Measurements from ENCODE around the gene TBXAS1. TPM values are rescaled to one million over a fixed set of nuclear protein-coding genes. Genes with fewer than 3 reads are reported as not detected.
"Not testable (repeated sequence)": the region's sequence is repeated elsewhere in the genome, so short reads cannot be mapped to it uniquely, and the experiment has no call there.

Gene TBXAS1
- total and polyA plus RNA-seq, 5 experiments from 2014 or later: 0.41 to 2.7 (median 1.1) TPM

- Mint-ChIP-seq H3K27me3 (peaks cover 0 to 4% (median 0%) of the 10 kb centered on the region in 5 donors), H3K4me1 (peaks cover 2 to 23% (median 9%) of the 10 kb centered on the region in 4 donors), H3K27ac (no peak overlapping the region), H3K4me3 (no peak overlapping the region), H3K9me3 (no peaks in the 10 kb centered on the region), H3K36me3 (no peaks in the 10 kb centered on the region)
- DNase-seq: no peak
- no peak for ATAC-seq
- POLR2A ChIA-PET: no interaction called here
These were observed 84.7 kb downstream of the TBXAS1 start for GRCh38 chr7:139913845-139914135.

- H3K4me1 Mint-ChIP-seq: peaks cover 2 to 19% (median 9%) of the 10 kb centered on the region in 4 donors
- H3K4me3 Mint-ChIP-seq: no peak overlapping the region
- H3K27me3 Mint-ChIP-seq: peaks cover 0 to 4% (median 0%) of the 10 kb centered on the region in 5 donors
- POLR2A ChIA-PET: no interaction called here
- peak overlapping the region in 2 of 10 donors; percentile 75 to 77 for H3K27ac Mint-ChIP-seq
- ATAC-seq: no peak
- no peaks in the 10 kb centered on the region for H3K36me3 Mint-ChIP-seq
- no peaks in the 10 kb centered on the region for H3K9me3 Mint-ChIP-seq
- no peak for DNase-seq
These were observed 85.5 kb downstream of the TBXAS1 start for GRCh38 chr7:139914306-139915267.

DNA sequence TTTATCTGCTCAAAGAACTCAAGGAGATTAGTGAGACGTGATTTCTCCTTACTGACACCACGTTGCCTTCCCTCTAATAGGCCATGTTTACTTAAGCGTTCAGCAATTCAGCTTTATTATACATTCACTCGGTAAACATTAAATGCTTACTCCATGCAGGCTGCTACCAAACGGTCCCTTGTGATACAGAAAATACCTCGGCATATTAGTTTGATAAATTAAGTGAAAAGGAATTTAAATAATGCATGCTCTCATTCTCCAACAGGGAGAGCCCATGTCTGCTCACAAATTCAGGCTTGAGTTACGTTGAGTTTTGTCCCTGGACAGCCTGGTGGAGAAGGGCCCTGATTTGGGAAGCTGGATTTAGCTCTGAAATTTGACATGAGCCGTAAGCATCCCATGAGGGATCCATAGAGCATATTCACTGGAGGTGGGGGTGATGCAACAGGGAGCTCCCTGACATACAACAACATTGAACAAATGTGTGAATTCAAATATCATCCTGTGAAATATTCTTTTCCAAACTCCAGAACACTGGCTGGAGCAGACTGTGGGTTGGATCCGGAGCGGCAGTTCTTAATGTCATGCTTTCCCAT is 86.3 kb downstream of the TBXAS1 start:
- Mint-ChIP-seq H3K36me3 (no peaks in the 10 kb centered on the region), H3K9me3 (no peaks in the 10 kb centered on the region), H3K4me1 (peaks cover 4 to 20% (median 9%) of the 10 kb centered on the region in 4 donors), H3K27me3 (peaks cover 0 to 4% (median 0%) of the 10 kb centered on the region in 5 donors), H3K4me3 (no peak overlapping the region), H3K27ac (no peak overlapping the region)
- POLR2A ChIA-PET: no interaction called here
- ATAC-seq (no peak), DNase-seq (no peak)

GRCh38 chr7:139915864-139916716 is 87.0 kb downstream of the TBXAS1 start:
- peak in 2 of 10 donors; percentile 5 to 42 for DNase-seq
- Mint-ChIP-seq H3K4me3 (no peak overlapping the region), H3K36me3 (no peaks in the 10 kb centered on the region), H3K9me3 (no peaks in the 10 kb centered on the region), H3K4me1 (peaks cover 4 to 22% (median 9%) of the 10 kb centered on the region in 4 donors), H3K27ac (peak overlapping the region in 1 of 10 donors; percentile 39), H3K27me3 (peaks cover 0 to 4% (median 0%) of the 10 kb centered on the region in 5 donors)
- POLR2A ChIA-PET: no interaction called here
- peak; percentile 32 to 56 for ATAC-seq

DNA sequence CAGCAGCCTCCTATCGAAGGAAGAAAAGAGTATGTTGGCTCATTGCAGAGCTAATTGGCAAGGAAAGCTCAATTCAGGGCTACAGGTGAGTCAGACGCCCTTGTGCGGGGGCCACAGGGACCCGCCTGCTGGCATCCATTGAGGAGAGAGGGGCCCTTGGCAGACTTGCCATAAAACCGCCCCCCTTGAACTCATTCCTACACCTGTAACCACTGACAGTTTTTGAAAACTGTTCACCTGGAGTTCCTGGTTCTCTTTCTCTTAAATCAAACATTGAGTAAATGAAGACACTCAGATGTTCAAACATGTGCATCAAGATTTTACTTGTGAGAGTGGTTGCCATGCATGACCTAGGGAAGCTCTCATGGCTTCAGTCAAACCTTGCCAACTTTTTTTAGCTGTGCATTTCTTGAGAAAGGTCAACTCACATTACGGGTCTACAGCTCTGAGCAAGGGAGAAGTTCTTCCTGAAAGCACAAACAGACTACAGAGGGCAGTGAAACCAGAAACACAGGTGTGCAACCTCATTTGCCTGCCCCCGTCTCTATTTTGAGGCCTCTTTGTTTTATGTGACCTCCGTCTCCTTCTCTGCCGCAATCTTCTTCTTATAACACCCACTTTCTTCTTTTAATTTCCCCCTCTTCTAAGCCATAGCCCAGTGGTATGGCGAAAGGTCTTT is 87.8 kb downstream of the TBXAS1 start:
- Mint-ChIP-seq H3K9me3 (no peaks in the 10 kb centered on the region), H3K36me3 (no peaks in the 10 kb centered on the region), H3K27me3 (peaks cover 0 to 4% (median 0%) of the 10 kb centered on the region in 5 donors), H3K4me3 (peak overlapping the region in 1 of 10 donors; percentile 29), H3K27ac (peak overlapping the region in 1 of 10 donors; percentile 39), H3K4me1 (peaks cover 4 to 22% (median 9%) of the 10 kb centered on the region in 4 donors)
- no peak for ATAC-seq
- DNase-seq: no peak
- POLR2A ChIA-PET: interaction anchor here (0.5 kb wide), 1 partner anchor 1142 kb away, joined by 3 read pairs; no protein-coding TSS in a partner anchor

DNA sequence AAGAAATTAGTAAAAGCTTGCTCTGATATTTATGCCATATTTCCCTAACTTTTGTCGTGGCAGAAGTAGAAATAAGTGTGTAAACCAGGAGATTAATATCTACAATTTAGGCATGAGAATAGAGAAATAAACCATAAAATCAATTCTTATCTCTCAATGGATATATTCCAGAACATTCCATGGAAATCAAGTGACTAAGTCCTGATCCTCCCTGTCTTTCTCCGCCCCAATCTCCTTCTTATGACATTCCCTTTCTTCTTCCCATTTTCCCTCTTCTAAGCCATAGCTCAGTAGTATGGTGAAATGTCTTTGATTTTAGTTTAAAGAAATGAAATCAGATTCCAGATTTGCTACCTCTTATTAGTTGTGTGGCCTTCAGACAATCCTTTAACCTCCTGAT is 88.8 kb downstream of the TBXAS1 start:
- H3K36me3 Mint-ChIP-seq: no peaks in the 10 kb centered on the region
- ATAC-seq: no peak
- DNase-seq: no peak
- POLR2A ChIA-PET: no interaction called here
- H3K4me3 Mint-ChIP-seq: no peak overlapping the region
- H3K9me3 Mint-ChIP-seq: no peaks in the 10 kb centered on the region
- peak overlapping the region in 1 of 10 donors; percentile 9 for H3K27ac Mint-ChIP-seq
- peaks cover 4 to 22% (median 9%) of the 10 kb centered on the region in 4 donors for H3K4me1 Mint-ChIP-seq
- H3K27me3 Mint-ChIP-seq: peaks cover 0 to 4% (median 0%) of the 10 kb centered on the region in 5 donors

GRCh38 chr7:139918480-139918879 is 89.4 kb downstream of the TBXAS1 start:
- H3K9me3 Mint-ChIP-seq: no peaks in the 10 kb centered on the region
- POLR2A ChIA-PET: no interaction called here
- peaks cover 4 to 22% (median 9%) of the 10 kb centered on the region in 4 donors for H3K4me1 Mint-ChIP-seq
- DNase-seq: no peak
- no peaks in the 10 kb centered on the region for H3K36me3 Mint-ChIP-seq
- no peak overlapping the region for H3K4me3 Mint-ChIP-seq
- peaks cover 0 to 4% (median 0%) of the 10 kb centered on the region in 5 donors for H3K27me3 Mint-ChIP-seq
- H3K27ac Mint-ChIP-seq: peak overlapping the region in 1 of 10 donors; percentile 9
- no peak for ATAC-seq

DNA sequence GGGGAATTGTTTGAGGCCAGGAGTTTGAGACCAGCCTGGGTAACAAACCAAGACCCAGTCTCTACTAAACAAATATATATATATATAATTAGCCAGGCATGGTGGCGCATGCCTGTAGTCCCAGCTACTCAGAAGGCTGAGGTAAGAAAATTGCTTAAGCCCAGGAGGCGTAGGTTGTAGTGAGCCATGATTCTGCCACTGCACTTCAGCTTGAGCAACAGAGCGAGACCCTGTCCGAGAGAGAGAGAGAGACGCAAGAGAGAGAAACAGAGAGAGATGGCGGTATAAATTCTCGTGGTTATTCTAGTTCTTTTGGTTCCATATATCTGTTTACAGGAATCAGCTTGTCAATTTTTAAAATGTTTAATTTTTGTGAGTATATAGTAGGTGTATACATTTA is 94.0 kb downstream of the TBXAS1 start:
- peaks cover 0 to 3% (median 0%) of the 10 kb centered on the region in 5 donors for H3K27me3 Mint-ChIP-seq
- DNase-seq (no peak), ATAC-seq (no peak)
- POLR2A ChIA-PET: no interaction called here
- peaks cover 0 to 2% (median 0%) of the 10 kb centered on the region in 9 donors for H3K9me3 Mint-ChIP-seq
- H3K4me3 Mint-ChIP-seq: no peak overlapping the region
- H3K27ac Mint-ChIP-seq: no peak overlapping the region
- H3K36me3 Mint-ChIP-seq: no peaks in the 10 kb centered on the region
- H3K4me1 Mint-ChIP-seq: peaks cover 0 to 7% (median under 1%) of the 10 kb centered on the region in 4 donors

GRCh38 chr7:139924461-139924860 is 95.4 kb downstream of the TBXAS1 start:
- H3K27ac Mint-ChIP-seq: no peak overlapping the region
- POLR2A ChIA-PET: no interaction called here
- H3K4me3 Mint-ChIP-seq: no peak overlapping the region
- no peak for ATAC-seq
- peaks cover 0 to 2% (median 0%) of the 10 kb centered on the region in 9 donors for H3K9me3 Mint-ChIP-seq
- H3K27me3 Mint-ChIP-seq: peaks cover under 1 to 4% (median 3%) of the 10 kb centered on the region in 5 donors
- DNase-seq: no peak
- no peaks in the 10 kb centered on the region for H3K36me3 Mint-ChIP-seq
- peaks cover 0 to 7% (median under 1%) of the 10 kb centered on the region in 4 donors for H3K4me1 Mint-ChIP-seq

DNA sequence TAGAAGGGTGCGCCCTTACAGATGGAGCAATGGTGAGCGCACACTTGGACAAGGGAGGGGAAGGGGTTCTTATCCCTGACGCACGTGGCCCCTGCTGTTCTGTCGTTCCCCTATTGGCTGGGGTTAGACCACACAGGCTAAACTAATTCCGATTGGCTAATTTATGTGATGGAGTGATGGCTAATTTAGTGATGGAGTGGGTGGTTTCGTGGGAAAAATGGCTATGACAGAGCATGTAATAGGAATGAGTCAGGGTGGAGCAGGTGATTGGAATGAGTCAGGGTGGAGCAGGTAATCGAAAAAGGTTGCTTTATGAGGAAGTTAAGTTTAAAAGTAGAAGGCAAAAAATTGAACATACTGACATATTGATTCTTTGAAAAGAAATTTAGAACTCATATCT is 100.2 kb downstream of the TBXAS1 start:
- DNase-seq, H3K4me1 Mint-ChIP-seq, H3K36me3 Mint-ChIP-seq, H3K9me3 Mint-ChIP-seq, POLR2A ChIA-PET, ATAC-seq, H3K4me3 Mint-ChIP-seq: not testable (repeated sequence)
- Mint-ChIP-seq H3K27ac (peak overlapping the region in 1 of 10 donors; percentile 2), H3K27me3 (peaks cover 3 to 21% (median 5%) of the 10 kb centered on the region in 5 donors)

DNA sequence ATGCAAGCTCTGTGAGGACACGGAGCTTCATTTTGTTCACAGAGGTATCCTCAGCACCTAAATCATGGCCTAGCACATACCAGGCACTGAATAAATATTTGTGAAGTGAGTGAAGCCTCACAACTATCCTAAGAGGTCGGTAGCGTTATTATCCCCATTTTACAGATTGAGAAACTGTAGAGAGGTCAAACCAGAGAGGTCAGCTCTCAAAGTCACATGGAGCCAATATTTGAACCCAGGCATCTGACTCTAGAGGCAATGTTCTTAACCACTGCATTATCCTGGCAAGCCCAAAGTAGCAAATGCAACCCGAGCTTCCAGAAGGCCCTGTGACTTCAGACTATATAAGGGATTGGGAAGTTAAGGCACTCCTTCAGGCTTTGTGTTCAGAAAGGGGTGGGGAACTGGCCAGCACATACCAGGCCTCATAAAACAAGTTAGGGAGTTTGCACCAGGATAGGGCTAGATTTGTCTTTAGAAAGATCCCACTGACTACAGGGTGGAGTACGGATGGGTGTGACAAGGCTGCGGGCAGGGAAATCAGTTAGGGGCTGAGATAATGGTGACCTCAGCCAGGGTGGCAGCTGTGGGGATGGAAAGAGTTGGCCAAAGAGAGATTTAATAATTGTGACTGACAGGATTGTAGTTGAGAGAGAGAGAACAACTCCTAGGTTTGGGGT is 101.4 kb downstream of the TBXAS1 start:
- no peak for DNase-seq
- H3K27ac Mint-ChIP-seq: no peak overlapping the region
- no peak overlapping the region for H3K4me3 Mint-ChIP-seq
- POLR2A ChIA-PET: no interaction called here
- peaks cover 0 to 4% (median 0%) of the 10 kb centered on the region in 9 donors for H3K9me3 Mint-ChIP-seq
- no peak for ATAC-seq
- no peaks in the 10 kb centered on the region for H3K36me3 Mint-ChIP-seq
- peaks cover 3 to 21% (median 4%) of the 10 kb centered on the region in 5 donors for H3K27me3 Mint-ChIP-seq
- H3K4me1 Mint-ChIP-seq: peaks cover 0 to 5% (median 0%) of the 10 kb centered on the region in 4 donors
